GM23338 (cell line): ENCODE data around the gene PTPN13. TPM values are rescaled to one million over a fixed set of nuclear protein-coding genes. Genes with fewer than 3 reads are reported as not detected.

Source experiments
- ATAC-seq: fragments of 200-7000 bp; cut with Tn5 transposase; 3 replicates; pipeline ENCODE4 v1.9.1; 2020
- DNase-seq: peaks from one replicate; pipeline ENCODE4 v3.0.0-alpha.2; 2015; ENCODE audit warnings: low spot score
- H2AFZ ChIP-seq: fragments of 200-600 bp; sonication (generic); 2 replicates; pipeline ENCODE4 v1.8.0; 2016; ENCODE audit warnings: antibody characterized with exemption, mild to moderate bottlenecking, moderate library complexity
- H3F3A ChIP-seq: fragments of 200-600 bp; sonication (generic); replicated peaks from 2 replicates; pipeline ENCODE4 v1.8.0; 2017; ENCODE audit warnings: antibody characterized with exemption, mixed run types, low read depth
- H3K27ac ChIP-seq: fragments of 200-600 bp; sonication (generic); 2 replicates; pipeline ENCODE4 v1.6.1; 2016; ENCODE audit warnings: low read depth
- H3K27me3 ChIP-seq: fragments of 200-600 bp; sonication (generic); 2 replicates; pipeline ENCODE4 v1.8.0; 2016; ENCODE audit warnings: mild to moderate bottlenecking, mixed run types, moderate library complexity; ENCODE audit not compliant: insufficient read depth
- H3K36me3 ChIP-seq: fragments of 200-600 bp; sonication (generic); 2 replicates; pipeline ENCODE4 v1.8.0; 2016; ENCODE audit warnings: mild to moderate bottlenecking; ENCODE audit not compliant: insufficient read depth
- H3K4me1 ChIP-seq: fragments of 200-600 bp; sonication (generic); 2 replicates; pipeline ENCODE4 v1.8.0; 2016; ENCODE audit warnings: mild to moderate bottlenecking, moderate library complexity; ENCODE audit not compliant: insufficient read depth
- H3K4me2 ChIP-seq: fragments of 200-600 bp; sonication (generic); 2 replicates; pipeline ENCODE4 v1.7.1; 2017; ENCODE audit warnings: mixed run types
- H3K4me3 ChIP-seq: fragments of 200-600 bp; sonication (generic); 2 replicates; pipeline ENCODE4 v1.6.1; 2016; ENCODE audit warnings: mixed run types
- H3K79me2 ChIP-seq: fragments of 200-600 bp; sonication (generic); replicated peaks from 2 replicates; pipeline ENCODE4 v1.8.0; 2017; ENCODE audit warnings: mild to moderate bottlenecking; ENCODE audit not compliant: insufficient read depth
- H3K9me2 ChIP-seq: fragments of 200-600 bp; sonication (generic); 2 replicates; pipeline ENCODE4 v1.8.0; 2017; ENCODE audit not compliant: insufficient read depth
- H4K20me1 ChIP-seq: fragments of 200-600 bp; sonication (generic); replicated peaks from 2 replicates; pipeline ENCODE4 v1.8.0; 2017; ENCODE audit warnings: mild to moderate bottlenecking; ENCODE audit not compliant: insufficient read depth
- H3K27ac Mint-ChIP-seq: 2 replicates; pipeline ENCODE4 v1.8.0; 2020; ENCODE audit warnings: inconsistent platforms, mild to moderate bottlenecking, moderate library complexity, mixed read lengths
- H3K27me3 Mint-ChIP-seq: 3 replicates; pipeline ENCODE4 v1.8.0; 2022; ENCODE audit warnings: low read depth, mild to moderate bottlenecking, moderate library complexity, mixed read lengths, inconsistent platforms; ENCODE audit not compliant: insufficient read depth, poor library complexity
- H3K36me3 Mint-ChIP-seq: 3 replicates; pipeline ENCODE4 v1.8.0; 2021; ENCODE audit warnings: low read depth, mild to moderate bottlenecking, inconsistent platforms, moderate library complexity, mixed read lengths
- H3K4me1 Mint-ChIP-seq: 3 replicates; pipeline ENCODE4 v1.8.0; 2020; ENCODE audit warnings: mild to moderate bottlenecking, inconsistent platforms, mixed read lengths
- H3K4me3 Mint-ChIP-seq: 3 replicates; pipeline ENCODE4 v1.8.0; 2021; ENCODE audit warnings: moderate library complexity, mild to moderate bottlenecking, inconsistent platforms, mixed read lengths
- H3K9me3 Mint-ChIP-seq: 3 replicates; pipeline ENCODE4 v1.8.0; 2020; ENCODE audit warnings: moderate library complexity, mild to moderate bottlenecking, inconsistent platforms, mixed read lengths
- CREB1 ChIP-seq: fragments of 250-450 bp; sonication (Bioruptor Pico); IDR thresholded peaks from 2 replicates; pipeline ENCODE4 v1.5.0; 2020; ENCODE audit warnings: low read depth, mild to moderate bottlenecking, moderate library complexity
- CTCF ChIP-seq, 2 experiments: fragments of 200-600 bp in 1 of 2; sonication (generic) in 1 of 2; conservative IDR thresholded peaks; 2 replicates each; pipeline versions ENCODE4 v1.5.1 to v1.6.1; 2016 to 2017; ENCODE audit warnings: antibody characterized with exemption in 2 of 2, low read depth in 2 of 2, mild to moderate bottlenecking in 2 of 2, moderate library complexity in 1 of 2
- ETS1 ChIP-seq: IDR thresholded peaks from 2 replicates; pipeline ENCODE4 v1.6.1; 2016; ENCODE audit warnings: antibody characterized with exemption
- EZH2 ChIP-seq: fragments of 200-600 bp; sonication (generic); IDR thresholded peaks from one replicate; pipeline ENCODE4 v1.8.0; 2017; ENCODE audit warnings: antibody characterized with exemption, mild to moderate bottlenecking, low read depth; ENCODE audit not compliant: unreplicated experiment
- EZH2phosphoT487 ChIP-seq: fragments of 200-600 bp; sonication (generic); IDR thresholded peaks from one replicate; pipeline ENCODE4 v1.8.1; 2018; ENCODE audit warnings: antibody characterized with exemption; ENCODE audit not compliant: unreplicated experiment
- JUNB ChIP-seq: IDR thresholded peaks from one replicate; pipeline ENCODE4 v1.6.1; 2016; ENCODE audit warnings: antibody characterized with exemption; ENCODE audit not compliant: unreplicated experiment
- NANOG ChIP-seq: IDR thresholded peaks from 2 replicates; pipeline ENCODE4 v1.6.1; 2016; ENCODE audit warnings: antibody characterized with exemption, borderline replicate concordance
- POLR2AphosphoS5 ChIP-seq: IDR thresholded peaks from 2 replicates; pipeline ENCODE4 v1.6.1; 2016; ENCODE audit warnings: antibody characterized with exemption, low read depth
- REST ChIP-seq: IDR thresholded peaks from one replicate; pipeline ENCODE4 v1.6.1; 2018; ENCODE audit warnings: antibody characterized with exemption; ENCODE audit not compliant: unreplicated experiment
- STAT1 ChIP-seq: IDR thresholded peaks from one replicate; pipeline ENCODE4 v1.6.1; 2016; ENCODE audit warnings: antibody characterized with exemption; ENCODE audit not compliant: unreplicated experiment
- ZNF114 ChIP-seq: fragments of 250-450 bp; sonication (Bioruptor Pico); IDR thresholded peaks from 2 replicates; pipeline ENCODE4 v1.5.0; 2020; ENCODE audit warnings: mild to moderate bottlenecking, moderate library complexity
- ZNF331 ChIP-seq: fragments of 250-450 bp; sonication (Bioruptor Pico); IDR thresholded peaks from 2 replicates; pipeline ENCODE4 v1.5.0; 2020; ENCODE audit warnings: low read depth, mild to moderate bottlenecking, moderate library complexity
- ZNF462 ChIP-seq: fragments of 250-450 bp; sonication (Bioruptor Pico); IDR thresholded peaks from 2 replicates; pipeline ENCODE4 v1.5.0; 2020; ENCODE audit warnings: mild to moderate bottlenecking, moderate library complexity
- polyA plus RNA-seq: library from polyadenylated mRNA; unstranded; fragments of >200 nt; fragmentation: Nextera tagmentation; extraction: Ambion mirVana; gene quantifications from 2 replicates; pipeline ENCODE4 v1.2.1, GENCODE V29; 2016
- total RNA-seq: library from RNA; depleted of rRNA; stranded (reverse); fragments of >200 nt; shearing (Covaris generic); gene quantifications from 2 replicates; pipeline ENCODE4 v1.2.3, GENCODE V29; 2014

The PTPN13 gene
- total and polyA plus RNA-seq, 2 experiments from 2014 or later: 12.6 to 49.9 TPM

- TF ChIP-seq CTCF (conservative IDR thresholded peaks at IDR 0.05; ENCODE audit: low read depth in 2 of 2): no peak
- no peak for TF ChIP-seq ZNF114 (CRISPR knock-in tag)
- no peak for TF ChIP-seq EZH2
- no peak for TF ChIP-seq ZNF462 (CRISPR knock-in tag)
- TF ChIP-seq EZH2phosphoT487: no peak
Observed at GRCh38 chr4:86595426-86595805, 1.3 kb downstream of the PTPN13 start (continued).

GRCh38 chr4:86596807-86597206 lies 2.7 kb downstream of the PTPN13 start:
- no peaks in the 10 kb centered on the region for H3F3A ChIP-seq
- H3K27me3 Mint-ChIP-seq: peaks cover 4% of the 10 kb centered on the region
- H3K27ac ChIP-seq: no peak overlapping the region
- no peak for ATAC-seq
- H3K9me3 Mint-ChIP-seq: no peaks in the 10 kb centered on the region
- H3K4me3 Mint-ChIP-seq: peak overlapping the region; percentile 51; the same call in 2 of the 3 replicates
- H3K4me3 ChIP-seq: peak overlapping the region; percentile 95; the same call in 1 of the 2 replicates
- H3K9me2 ChIP-seq: no peaks in the 10 kb centered on the region
- H3K4me1 Mint-ChIP-seq: peaks cover 43% of the 10 kb centered on the region
- no peaks in the 10 kb centered on the region; the same call in none of the 2 replicates for H4K20me1 ChIP-seq
- no peaks in the 10 kb centered on the region for H3K27me3 ChIP-seq
- peak overlapping the region; percentile 89 for H3K4me2 ChIP-seq
- peaks cover 34% of the 10 kb centered on the region for H3K4me1 ChIP-seq
- H3K79me2 ChIP-seq: peaks cover 68% of the 10 kb centered on the region
- no peak overlapping the region for H2AFZ ChIP-seq
- no peaks in the 10 kb centered on the region for H3K36me3 ChIP-seq
- H3K27ac Mint-ChIP-seq: no peak overlapping the region
- no peak for DNase-seq
- no peaks in the 10 kb centered on the region for H3K36me3 Mint-ChIP-seq
- TF ChIP-seq NANOG (no peak), ETS1 (no peak), EZH2phosphoT487 (no peak), CREB1 (CRISPR knock-in tag) (no peak), ZNF331 (CRISPR knock-in tag) (no peak), EZH2 (no peak), JUNB (no peak), STAT1 (no peak), POLR2AphosphoS5 (no peak), ZNF114 (CRISPR knock-in tag) (no peak), REST (no peak)
